IMR-90 (cell line): ENCODE results near the gene HYAL1.

ENCODE experiments used
- BHLHE40 ChIP-seq: fragments of 150-350 bp; IDR thresholded peaks from 2 replicates; pipeline ENCODE4 v1.6.1; 2016; ENCODE audit warnings: mild to moderate bottlenecking, low read depth, low read length
- CEBPB ChIP-seq: IDR thresholded peaks from 2 replicates; pipeline ENCODE4 v1.6.1; 2012; ENCODE audit warnings: low read depth, low read length, improper control_type of control experiment
- CTCF ChIP-seq: conservative IDR thresholded peaks from 2 replicates; pipeline ENCODE4 v1.5.1; 2012; ENCODE audit warnings: mild to moderate bottlenecking, low read depth, low read length, improper control_type of control experiment
- ELK1 ChIP-seq: fragments of 150-350 bp; IDR thresholded peaks from 2 replicates; pipeline ENCODE4 v1.6.1; 2016; ENCODE audit warnings: low read depth, mild to moderate bottlenecking, low read length, moderate library complexity, borderline replicate concordance
- FOS ChIP-seq: fragments of 150-350 bp; IDR thresholded peaks from 2 replicates; pipeline ENCODE4 v1.6.1; 2016; ENCODE audit warnings: low read depth, low read length
- NFE2L2 ChIP-seq: fragments of 150-350 bp; IDR thresholded peaks from 2 replicates; pipeline ENCODE4 v1.6.1; 2016; ENCODE audit warnings: low read depth, mild to moderate bottlenecking, low read length
- POLR2A ChIP-seq: IDR thresholded peaks from 2 replicates; pipeline ENCODE4 v1.6.1; 2012; ENCODE audit warnings: mild to moderate bottlenecking, low read depth, low read length
- RAD21 ChIP-seq: IDR thresholded peaks from 2 replicates; pipeline ENCODE4 v1.6.1; 2012; ENCODE audit warnings: low read length, improper control_type of control experiment
- USF2 ChIP-seq: fragments of 150-350 bp; IDR thresholded peaks from 2 replicates; pipeline ENCODE4 v1.6.1; 2017; ENCODE audit warnings: mild to moderate bottlenecking, antibody characterized with exemption, low read length, low read depth

- TF ChIP-seq CTCF (no peak), CEBPB (no peak), RAD21 (no peak), POLR2A (no peak), ELK1 (no peak), BHLHE40 (no peak), NFE2L2 (no peak), FOS (no peak), USF2 (no peak)
These were observed 39.6 kb downstream of the HYAL1 start for GRCh38 chr3:50263478-50264382.
